ENCODE results near the gene LRRC26. TPM values are rescaled to one million over a fixed set of nuclear protein-coding genes. Genes with fewer than 3 reads are reported as not detected.

The LRRC26 gene
- total RNA-seq, 1 experiment from 2014 or later, result 2.1 TPM

DNA sequence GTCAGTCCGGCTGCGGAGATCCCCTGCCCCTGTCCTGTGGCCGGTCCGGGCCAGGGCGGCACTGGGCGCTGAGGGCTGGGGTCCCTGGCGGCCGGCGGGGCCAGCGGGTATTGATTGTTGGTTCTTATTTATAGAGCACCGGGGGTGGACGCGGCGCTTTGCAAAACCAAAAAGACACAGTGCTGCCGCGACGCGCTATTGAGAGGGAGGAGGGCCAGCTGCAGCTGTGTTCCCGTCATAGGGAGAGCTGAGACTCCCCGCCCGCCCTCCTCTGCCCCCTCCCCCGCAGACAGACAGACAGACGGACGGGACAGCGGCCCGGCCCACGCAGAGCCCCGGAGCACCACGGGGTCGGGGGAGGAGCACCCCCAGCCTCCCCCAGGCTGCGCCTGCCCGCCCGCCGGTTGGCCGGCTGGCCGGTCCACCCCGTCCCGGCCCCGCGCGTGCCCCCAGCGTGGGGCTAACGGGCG lies 2.5 kb downstream of the LRRC26 start (continued):
- TF ChIP-seq, protein P1, sequence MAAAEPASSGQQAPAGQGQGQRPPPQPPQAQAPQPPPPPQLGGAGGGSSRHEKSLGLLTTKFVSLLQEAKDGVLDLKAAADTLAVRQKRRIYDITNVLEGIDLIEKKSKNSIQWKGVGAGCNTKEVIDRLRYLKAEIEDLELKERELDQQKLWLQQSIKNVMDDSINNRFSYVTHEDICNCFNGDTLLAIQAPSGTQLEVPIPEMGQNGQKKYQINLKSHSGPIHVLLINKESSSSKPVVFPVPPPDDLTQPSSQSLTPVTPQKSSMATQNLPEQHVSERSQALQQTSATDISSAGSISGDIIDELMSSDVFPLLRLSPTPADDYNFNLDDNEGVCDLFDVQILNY (CRISPR knock-in tag; IDR thresholded peaks at IDR 0.05), result no peak

DNA sequence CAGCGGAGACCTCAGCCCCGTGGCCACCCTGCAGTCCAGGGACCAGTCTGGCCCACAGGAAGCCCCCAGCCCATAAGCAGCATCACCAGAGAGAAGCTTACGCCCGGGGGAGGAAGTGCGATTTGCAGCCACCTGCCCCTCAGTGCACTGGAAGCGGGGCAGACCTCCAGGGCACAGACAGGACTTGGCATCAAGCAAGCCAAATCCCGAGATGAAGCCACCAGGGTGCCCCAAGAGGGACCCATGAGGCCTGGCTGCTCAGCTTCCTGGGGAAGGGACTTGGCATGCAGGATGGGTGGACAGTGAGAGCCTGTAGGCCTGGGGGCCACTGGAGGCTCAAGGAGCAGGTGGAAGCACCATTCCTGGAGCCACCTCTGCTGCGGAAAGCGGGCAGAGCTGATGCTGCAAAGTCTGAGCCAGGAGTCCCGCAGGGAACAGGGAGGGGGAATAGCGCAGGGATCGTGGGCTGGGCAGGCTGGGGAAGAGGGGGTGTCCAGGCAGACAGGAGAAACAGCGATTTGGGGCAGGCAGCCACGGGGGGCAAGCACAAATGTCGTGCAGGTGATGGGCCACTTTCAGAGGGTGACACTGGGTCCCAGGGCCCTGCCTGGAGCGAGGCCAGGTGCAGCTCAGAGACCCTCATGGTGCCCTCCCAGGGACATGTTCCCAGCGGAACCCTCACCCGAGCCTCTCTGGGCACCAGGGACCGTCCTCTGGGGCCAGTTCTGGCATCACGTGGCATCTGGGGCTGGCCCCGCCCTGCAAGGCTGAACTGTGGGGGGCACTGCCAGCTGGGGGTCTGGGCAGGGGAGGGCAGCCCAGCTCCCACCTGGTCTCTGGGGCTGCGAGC lies 3.2 kb downstream of the LRRC26 start:
- peaks cover 80% of the 10 kb centered on the region for H3K27me3 Mint-ChIP-seq (ENCODE audit: low read depth)
- no peaks in the 10 kb centered on the region for H3K36me3 Mint-ChIP-seq
- no peak overlapping the region for H3K4me3 Mint-ChIP-seq
- POLR2A ChIA-PET, result interaction anchor here (0.9 kb wide), 1 partner anchor 26 kb away, joined by 5 read pairs; no protein-coding TSS in a partner anchor
- CTCF ChIA-PET, result interaction anchor here (0.7 to 3.6 kb wide), 4 partner anchors 10 to 22 kb away, joined by 3 to 17 read pairs (median 4); partner anchors contain the start of genes ANAPC2 and SSNA1
- DNase-seq (ENCODE audit: low spot score) (no peak), ATAC-seq (no peak)
- no peak overlapping the region for H3K27ac Mint-ChIP-seq
- TF ChIP-seq JAZF1 (CRISPR knock-in tag; IDR thresholded peaks at IDR 0.05) (no peak), CREM (CRISPR knock-in tag; IDR thresholded peaks at IDR 0.05) (no peak), ZNF671 (CRISPR knock-in tag; IDR thresholded peaks at IDR 0.05) (no peak), SOX15 (CRISPR knock-in tag; IDR thresholded peaks at IDR 0.05) (no peak), NR1H2 (CRISPR knock-in tag; IDR thresholded peaks at IDR 0.05) (no peak), ZNF219 (CRISPR knock-in tag; IDR thresholded peaks at IDR 0.05; ENCODE audit: borderline replicate concordance) (no peak), FOXJ3 (CRISPR knock-in tag; IDR thresholded peaks at IDR 0.05; ENCODE audit: borderline replicate concordance) (no peak), ATF1 (CRISPR knock-in tag; IDR thresholded peaks at IDR 0.05) (no peak), SP1 (CRISPR knock-in tag; conservative IDR thresholded peaks at IDR 0.05) (no peak), CREB1 (CRISPR knock-in tag; IDR thresholded peaks at IDR 0.05) (no peak), NFYB (CRISPR knock-in tag; conservative IDR thresholded peaks at IDR 0.05; ENCODE audit: low read depth) (no peak), NFE2L1 (CRISPR knock-in tag; IDR thresholded peaks at IDR 0.05) (no peak)
- TF ChIP-seq, protein P2, sequence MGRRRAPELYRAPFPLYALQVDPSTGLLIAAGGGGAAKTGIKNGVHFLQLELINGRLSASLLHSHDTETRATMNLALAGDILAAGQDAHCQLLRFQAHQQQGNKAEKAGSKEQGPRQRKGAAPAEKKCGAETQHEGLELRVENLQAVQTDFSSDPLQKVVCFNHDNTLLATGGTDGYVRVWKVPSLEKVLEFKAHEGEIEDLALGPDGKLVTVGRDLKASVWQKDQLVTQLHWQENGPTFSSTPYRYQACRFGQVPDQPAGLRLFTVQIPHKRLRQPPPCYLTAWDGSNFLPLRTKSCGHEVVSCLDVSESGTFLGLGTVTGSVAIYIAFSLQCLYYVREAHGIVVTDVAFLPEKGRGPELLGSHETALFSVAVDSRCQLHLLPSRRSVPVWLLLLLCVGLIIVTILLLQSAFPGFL (CRISPR knock-in tag; IDR thresholded peaks at IDR 0.05; ENCODE audit: borderline replicate concordance), result no peak
- TF ChIP-seq, protein P3, sequence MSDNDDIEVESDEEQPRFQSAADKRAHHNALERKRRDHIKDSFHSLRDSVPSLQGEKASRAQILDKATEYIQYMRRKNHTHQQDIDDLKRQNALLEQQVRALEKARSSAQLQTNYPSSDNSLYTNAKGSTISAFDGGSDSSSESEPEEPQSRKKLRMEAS (CRISPR knock-in tag; IDR thresholded peaks at IDR 0.05), result no peak
- TF ChIP-seq, protein P4, sequence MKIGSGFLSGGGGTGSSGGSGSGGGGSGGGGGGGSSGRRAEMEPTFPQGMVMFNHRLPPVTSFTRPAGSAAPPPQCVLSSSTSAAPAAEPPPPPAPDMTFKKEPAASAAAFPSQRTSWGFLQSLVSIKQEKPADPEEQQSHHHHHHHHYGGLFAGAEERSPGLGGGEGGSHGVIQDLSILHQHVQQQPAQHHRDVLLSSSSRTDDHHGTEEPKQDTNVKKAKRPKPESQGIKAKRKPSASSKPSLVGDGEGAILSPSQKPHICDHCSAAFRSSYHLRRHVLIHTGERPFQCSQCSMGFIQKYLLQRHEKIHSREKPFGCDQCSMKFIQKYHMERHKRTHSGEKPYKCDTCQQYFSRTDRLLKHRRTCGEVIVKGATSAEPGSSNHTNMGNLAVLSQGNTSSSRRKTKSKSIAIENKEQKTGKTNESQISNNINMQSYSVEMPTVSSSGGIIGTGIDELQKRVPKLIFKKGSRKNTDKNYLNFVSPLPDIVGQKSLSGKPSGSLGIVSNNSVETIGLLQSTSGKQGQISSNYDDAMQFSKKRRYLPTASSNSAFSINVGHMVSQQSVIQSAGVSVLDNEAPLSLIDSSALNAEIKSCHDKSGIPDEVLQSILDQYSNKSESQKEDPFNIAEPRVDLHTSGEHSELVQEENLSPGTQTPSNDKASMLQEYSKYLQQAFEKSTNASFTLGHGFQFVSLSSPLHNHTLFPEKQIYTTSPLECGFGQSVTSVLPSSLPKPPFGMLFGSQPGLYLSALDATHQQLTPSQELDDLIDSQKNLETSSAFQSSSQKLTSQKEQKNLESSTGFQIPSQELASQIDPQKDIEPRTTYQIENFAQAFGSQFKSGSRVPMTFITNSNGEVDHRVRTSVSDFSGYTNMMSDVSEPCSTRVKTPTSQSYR (CRISPR knock-in tag; IDR thresholded peaks at IDR 0.05), result no peak
- TF ChIP-seq, protein P5, sequence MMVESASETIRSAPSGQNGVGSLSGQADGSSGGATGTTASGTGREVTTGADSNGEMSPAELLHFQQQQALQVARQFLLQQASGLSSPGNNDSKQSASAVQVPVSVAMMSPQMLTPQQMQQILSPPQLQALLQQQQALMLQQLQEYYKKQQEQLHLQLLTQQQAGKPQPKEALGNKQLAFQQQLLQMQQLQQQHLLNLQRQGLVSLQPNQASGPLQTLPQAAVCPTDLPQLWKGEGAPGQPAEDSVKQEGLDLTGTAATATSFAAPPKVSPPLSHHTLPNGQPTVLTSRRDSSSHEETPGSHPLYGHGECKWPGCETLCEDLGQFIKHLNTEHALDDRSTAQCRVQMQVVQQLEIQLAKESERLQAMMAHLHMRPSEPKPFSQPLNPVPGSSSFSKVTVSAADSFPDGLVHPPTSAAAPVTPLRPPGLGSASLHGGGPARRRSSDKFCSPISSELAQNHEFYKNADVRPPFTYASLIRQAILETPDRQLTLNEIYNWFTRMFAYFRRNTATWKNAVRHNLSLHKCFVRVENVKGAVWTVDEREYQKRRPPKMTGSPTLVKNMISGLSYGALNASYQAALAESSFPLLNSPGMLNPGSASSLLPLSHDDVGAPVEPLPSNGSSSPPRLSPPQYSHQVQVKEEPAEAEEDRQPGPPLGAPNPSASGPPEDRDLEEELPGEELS (CRISPR knock-in tag; IDR thresholded peaks at IDR 0.05), result no peak
- TF ChIP-seq, protein P6, sequence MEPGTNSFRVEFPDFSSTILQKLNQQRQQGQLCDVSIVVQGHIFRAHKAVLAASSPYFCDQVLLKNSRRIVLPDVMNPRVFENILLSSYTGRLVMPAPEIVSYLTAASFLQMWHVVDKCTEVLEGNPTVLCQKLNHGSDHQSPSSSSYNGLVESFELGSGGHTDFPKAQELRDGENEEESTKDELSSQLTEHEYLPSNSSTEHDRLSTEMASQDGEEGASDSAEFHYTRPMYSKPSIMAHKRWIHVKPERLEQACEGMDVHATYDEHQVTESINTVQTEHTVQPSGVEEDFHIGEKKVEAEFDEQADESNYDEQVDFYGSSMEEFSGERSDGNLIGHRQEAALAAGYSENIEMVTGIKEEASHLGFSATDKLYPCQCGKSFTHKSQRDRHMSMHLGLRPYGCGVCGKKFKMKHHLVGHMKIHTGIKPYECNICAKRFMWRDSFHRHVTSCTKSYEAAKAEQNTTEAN (CRISPR knock-in tag; IDR thresholded peaks at IDR 0.05), result no peak
- TF ChIP-seq, protein P7, sequence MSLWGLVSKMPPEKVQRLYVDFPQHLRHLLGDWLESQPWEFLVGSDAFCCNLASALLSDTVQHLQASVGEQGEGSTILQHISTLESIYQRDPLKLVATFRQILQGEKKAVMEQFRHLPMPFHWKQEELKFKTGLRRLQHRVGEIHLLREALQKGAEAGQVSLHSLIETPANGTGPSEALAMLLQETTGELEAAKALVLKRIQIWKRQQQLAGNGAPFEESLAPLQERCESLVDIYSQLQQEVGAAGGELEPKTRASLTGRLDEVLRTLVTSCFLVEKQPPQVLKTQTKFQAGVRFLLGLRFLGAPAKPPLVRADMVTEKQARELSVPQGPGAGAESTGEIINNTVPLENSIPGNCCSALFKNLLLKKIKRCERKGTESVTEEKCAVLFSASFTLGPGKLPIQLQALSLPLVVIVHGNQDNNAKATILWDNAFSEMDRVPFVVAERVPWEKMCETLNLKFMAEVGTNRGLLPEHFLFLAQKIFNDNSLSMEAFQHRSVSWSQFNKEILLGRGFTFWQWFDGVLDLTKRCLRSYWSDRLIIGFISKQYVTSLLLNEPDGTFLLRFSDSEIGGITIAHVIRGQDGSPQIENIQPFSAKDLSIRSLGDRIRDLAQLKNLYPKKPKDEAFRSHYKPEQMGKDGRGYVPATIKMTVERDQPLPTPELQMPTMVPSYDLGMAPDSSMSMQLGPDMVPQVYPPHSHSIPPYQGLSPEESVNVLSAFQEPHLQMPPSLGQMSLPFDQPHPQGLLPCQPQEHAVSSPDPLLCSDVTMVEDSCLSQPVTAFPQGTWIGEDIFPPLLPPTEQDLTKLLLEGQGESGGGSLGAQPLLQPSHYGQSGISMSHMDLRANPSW (CRISPR knock-in tag; conservative IDR thresholded peaks at IDR 0.05; ENCODE audit: low read depth), result no peak
- TF ChIP-seq, protein P8, sequence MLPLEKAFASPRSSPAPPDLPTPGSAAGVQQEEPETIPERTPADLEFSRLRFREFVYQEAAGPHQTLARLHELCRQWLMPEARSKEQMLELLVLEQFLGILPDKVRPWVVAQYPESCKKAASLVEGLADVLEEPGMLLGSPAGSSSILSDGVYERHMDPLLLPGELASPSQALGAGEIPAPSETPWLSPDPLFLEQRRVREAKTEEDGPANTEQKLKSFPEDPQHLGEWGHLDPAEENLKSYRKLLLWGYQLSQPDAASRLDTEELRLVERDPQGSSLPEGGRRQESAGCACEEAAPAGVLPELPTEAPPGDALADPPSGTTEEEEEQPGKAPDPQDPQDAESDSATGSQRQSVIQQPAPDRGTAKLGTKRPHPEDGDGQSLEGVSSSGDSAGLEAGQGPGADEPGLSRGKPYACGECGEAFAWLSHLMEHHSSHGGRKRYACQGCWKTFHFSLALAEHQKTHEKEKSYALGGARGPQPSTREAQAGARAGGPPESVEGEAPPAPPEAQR (CRISPR knock-in tag; IDR thresholded peaks at IDR 0.05), result no peak
- TF ChIP-seq, protein P9, sequence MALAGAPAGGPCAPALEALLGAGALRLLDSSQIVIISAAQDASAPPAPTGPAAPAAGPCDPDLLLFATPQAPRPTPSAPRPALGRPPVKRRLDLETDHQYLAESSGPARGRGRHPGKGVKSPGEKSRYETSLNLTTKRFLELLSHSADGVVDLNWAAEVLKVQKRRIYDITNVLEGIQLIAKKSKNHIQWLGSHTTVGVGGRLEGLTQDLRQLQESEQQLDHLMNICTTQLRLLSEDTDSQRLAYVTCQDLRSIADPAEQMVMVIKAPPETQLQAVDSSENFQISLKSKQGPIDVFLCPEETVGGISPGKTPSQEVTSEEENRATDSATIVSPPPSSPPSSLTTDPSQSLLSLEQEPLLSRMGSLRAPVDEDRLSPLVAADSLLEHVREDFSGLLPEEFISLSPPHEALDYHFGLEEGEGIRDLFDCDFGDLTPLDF (CRISPR knock-in tag; IDR thresholded peaks at IDR 0.05), result no peak
- H3K9me3 Mint-ChIP-seq, result no peaks in the 10 kb centered on the region
- peaks cover 6% of the 10 kb centered on the region for H3K4me1 Mint-ChIP-seq
